GM20431 (cell line): ENCODE data around the gene KRTAP5-9.
"Not testable (repeated sequence)": the region's sequence is repeated elsewhere in the genome, so short reads cannot be mapped to it uniquely, and the experiment has no call there.

Experiments
- in situ Hi-C: fragments of 300-500 bp; cut with MseI, MboI; formaldehyde crosslinking; loops from one replicate; pipeline ENCODE4 v1.15.0; 2020; ENCODE audit warnings: low sequenced_read_pairs; ENCODE audit not compliant: unreplicated experiment

KRTAP5-9 gene

DNA sequence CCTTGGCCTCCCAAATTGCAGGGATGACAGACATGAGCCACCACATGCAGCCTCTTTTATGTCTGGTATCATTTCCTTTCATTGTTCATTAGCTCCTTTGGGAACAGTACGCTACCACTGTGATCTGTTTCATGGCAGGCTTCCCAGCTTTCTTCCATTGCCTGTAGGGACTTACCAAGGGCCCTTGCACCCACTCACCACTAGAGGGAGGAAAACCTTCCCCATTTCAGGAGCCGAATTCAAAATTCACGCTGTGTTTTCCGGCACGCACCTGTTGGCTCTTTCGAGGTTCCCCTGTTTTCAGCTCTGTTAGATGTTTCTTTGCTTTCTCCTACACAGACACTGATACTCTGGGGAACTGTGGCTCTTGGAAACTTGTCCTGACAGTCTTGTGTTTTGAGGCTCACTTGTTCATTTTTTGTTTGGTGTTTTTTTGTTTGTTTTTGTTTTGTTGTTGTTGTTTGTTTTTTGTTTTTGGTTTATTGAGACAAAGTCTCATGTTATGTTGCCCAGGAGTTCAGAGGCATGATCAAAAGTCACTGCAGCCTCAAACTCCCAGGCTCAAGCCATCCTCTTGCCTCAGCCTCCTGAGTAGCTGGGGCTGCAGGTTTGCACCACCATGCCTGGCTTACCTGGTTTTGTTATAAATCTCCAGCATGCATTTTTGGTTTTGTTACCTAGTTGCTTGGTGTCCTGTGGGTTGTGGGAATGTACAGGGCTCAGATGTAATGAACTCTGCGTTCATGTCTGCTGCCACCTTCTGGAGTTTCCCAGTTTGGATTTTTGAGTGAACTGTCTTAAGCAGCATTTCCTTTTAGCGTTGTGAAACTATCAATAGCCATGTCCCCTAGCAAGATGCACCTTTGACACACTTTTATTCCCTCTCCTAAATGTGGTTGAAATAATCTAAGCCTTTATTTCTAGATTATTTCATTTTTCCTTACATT is 32.1 kb downstream of the KRTAP5-9 start:
- in situ Hi-C loops = no loop called here

- in situ Hi-C loops = no loop called here
Observed at GRCh38 chr11:71581826-71582225, 33.6 kb downstream of the KRTAP5-9 start.

DNA sequence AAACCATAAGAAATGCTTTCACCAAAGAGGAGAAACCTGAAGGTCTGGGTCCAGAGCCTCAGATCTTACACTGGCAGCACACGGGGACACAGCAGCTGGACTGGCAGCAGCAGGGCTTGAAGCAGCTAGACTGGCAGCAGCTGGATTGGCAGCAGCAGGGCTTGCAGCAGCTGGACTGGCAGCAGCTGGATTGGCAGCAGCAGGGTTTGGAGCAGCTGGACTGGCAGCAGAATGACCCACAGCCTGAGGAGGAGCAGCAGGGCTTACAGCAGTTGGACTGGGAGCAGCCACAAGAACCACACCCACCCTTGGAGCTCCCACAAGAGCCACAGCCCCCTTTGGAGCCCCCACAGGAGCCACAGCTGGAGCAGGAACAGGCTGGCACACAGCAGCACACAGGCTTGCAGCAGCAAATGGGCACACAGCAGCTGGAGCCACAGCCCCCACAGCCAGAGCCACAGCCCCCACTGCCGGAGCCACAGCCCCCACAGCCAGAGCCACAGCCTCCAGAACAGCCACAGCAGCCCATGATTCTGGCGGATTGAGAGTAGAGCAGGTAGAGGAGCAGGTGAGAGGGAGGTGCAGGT is 34.2 kb downstream of the KRTAP5-9 start, which contains the start of gene KRTAP5-11:
Gene KRTAP5-11, minus strand, starts transcription at position 567 of the 587 bp plus-strand sequence. Its CDS starts 38 bp downstream, at position 529.
- in situ Hi-C loops = no loop called here

DNA sequence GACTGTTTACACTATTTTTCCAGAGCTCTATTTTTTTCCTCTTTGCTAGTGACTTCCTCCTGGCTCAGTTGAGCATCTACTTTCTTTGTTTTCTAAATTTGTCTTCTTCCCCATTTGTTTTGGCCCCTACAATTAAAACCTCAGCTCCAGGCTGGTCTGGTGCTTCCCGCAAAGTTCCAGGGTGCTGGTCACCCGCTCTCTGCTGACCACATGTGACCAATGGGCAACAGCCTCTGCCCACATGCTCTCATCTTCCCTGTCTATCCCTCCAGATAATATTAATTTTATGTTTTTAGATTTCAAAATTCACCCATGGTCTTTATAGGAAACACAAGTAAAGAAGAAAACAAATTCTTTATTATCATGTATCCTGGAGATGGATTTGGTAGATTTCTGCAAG is 34.7 kb downstream of the KRTAP5-9 start:
- in situ Hi-C loops = not testable (repeated sequence)

- in situ Hi-C loops = not testable (repeated sequence)
Observed at GRCh38 chr11:71585673-71586072, 37.5 kb downstream of the KRTAP5-9 start.

- in situ Hi-C loops = not testable (repeated sequence)
Observed at GRCh38 chr11:71588314-71588713, 40.1 kb downstream of the KRTAP5-9 start.

- in situ Hi-C loops = not testable (repeated sequence)
Observed at GRCh38 chr11:71588822-71589545, 40.8 kb downstream of the KRTAP5-9 start.

DNA sequence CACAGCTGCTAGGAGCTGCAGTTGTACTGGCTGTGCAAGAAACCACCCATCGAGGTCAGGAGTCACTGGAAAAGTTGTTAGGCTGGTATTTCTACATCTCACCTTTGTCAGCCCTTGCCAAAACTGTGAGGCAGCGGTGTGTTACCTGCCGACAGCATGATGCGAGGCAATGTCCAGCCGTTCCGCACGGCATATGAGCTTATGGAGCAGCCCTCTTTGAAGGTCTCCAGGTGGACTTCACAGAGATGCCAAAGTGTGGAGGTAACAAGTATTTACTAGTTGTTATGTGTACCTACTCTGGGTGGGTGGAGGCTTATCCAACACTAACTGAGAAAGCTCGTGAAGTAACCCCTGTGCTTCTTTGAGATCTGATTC is 41.3 kb downstream of the KRTAP5-9 start:
- in situ Hi-C loops = not testable (repeated sequence)
